Neuronal stem cell (in vitro differentiated cells): ENCODE measurements around the gene NSG2.

Experiments
- DNase-seq: peaks from one replicate; pipeline ENCODE4 v3.0.0-alpha.2; 2013; ENCODE audit warnings: low spot score
- H2AFZ ChIP-seq: one replicate; pipeline ENCODE4 v1.6.1; 2013; ENCODE audit warnings: mild to moderate bottlenecking, low read length, inconsistent platforms
- H2AK5ac ChIP-seq: 2 replicates; pipeline ENCODE4 v1.6.1; 2013; ENCODE audit warnings: low read depth, mild to moderate bottlenecking, inconsistent platforms, low read length, moderate library complexity, mixed read lengths
- H2BK120ac ChIP-seq: 2 replicates; pipeline ENCODE4 v1.6.1; 2013; ENCODE audit warnings: low read depth, mild to moderate bottlenecking, inconsistent platforms, low read length, moderate library complexity, mixed read lengths
- H2BK12ac ChIP-seq: one replicate; pipeline ENCODE4 v1.6.1; 2013; ENCODE audit warnings: low read length, inconsistent platforms
- H2BK15ac ChIP-seq: 2 replicates; pipeline ENCODE4 v1.6.1; 2013; ENCODE audit warnings: mild to moderate bottlenecking, low read length, inconsistent platforms, mixed read lengths
- H2BK5ac ChIP-seq: one replicate; pipeline ENCODE4 v1.6.1; 2013; ENCODE audit warnings: inconsistent platforms, mild to moderate bottlenecking, low read length, moderate library complexity
- H3K14ac ChIP-seq: one replicate; pipeline ENCODE4 v1.6.1; 2013; ENCODE audit warnings: low read length, inconsistent platforms
- H3K18ac ChIP-seq: 2 replicates; pipeline ENCODE4 v1.6.1; 2013; ENCODE audit warnings: low read length, inconsistent platforms
- H3K23ac ChIP-seq: 2 replicates; pipeline ENCODE4 v1.6.1; 2013; ENCODE audit warnings: low read depth, mild to moderate bottlenecking, mixed read lengths, low read length, inconsistent platforms; ENCODE audit not compliant: poor library complexity
- H3K27ac ChIP-seq: replicated peaks from 3 replicates; pipeline ENCODE4 v1.5.1; 2013; ENCODE audit warnings: low read length, inconsistent platforms
- H3K27me3 ChIP-seq, 3 experiments: 2 replicates each; pipeline ENCODE4 v1.6.1; 2013; ENCODE audit warnings: low read length in 3 of 3, mild to moderate bottlenecking in 2 of 3, inconsistent platforms in 1 of 3, low read depth in 1 of 3, mixed read lengths in 1 of 3, moderate library complexity in 1 of 3; ENCODE audit not compliant: control insufficient read depth in 3 of 3, insufficient read depth in 3 of 3
- H3K36me3 ChIP-seq, 2 donors: replicated peaks in 1 of 2; 2 replicates each; pipeline ENCODE4 v1.6.1; 2013; ENCODE audit warnings: low read length in 2 of 2; ENCODE audit not compliant: control insufficient read depth in 2 of 2, insufficient read depth in 2 of 2
- H3K4ac ChIP-seq: 2 replicates; pipeline ENCODE4 v1.6.1; 2013; ENCODE audit warnings: inconsistent platforms, mild to moderate bottlenecking, low read length, moderate library complexity
- H3K4me1 ChIP-seq, 2 donors: 1 replicate in 1 of 2; 2 replicates in 1 of 2; pipeline ENCODE4 v1.6.1; 2013; ENCODE audit warnings: low read length in 2 of 2, low read depth in 1 of 2; ENCODE audit not compliant: control insufficient read depth in 2 of 2, insufficient read depth in 1 of 2
- H3K4me2 ChIP-seq: one replicate; pipeline ENCODE4 v1.6.1; 2013; ENCODE audit warnings: mild to moderate bottlenecking, low read length, inconsistent platforms; ENCODE audit not compliant: insufficient read depth, poor library complexity, severe bottlenecking
- H3K4me3 ChIP-seq, 2 donors: 2 replicates each; pipeline ENCODE4 v1.5.1; 2013; ENCODE audit warnings: low read length in 2 of 2, mild to moderate bottlenecking in 2 of 2, inconsistent platforms in 1 of 2, moderate library complexity in 1 of 2
- H3K79me1 ChIP-seq: one replicate; pipeline ENCODE4 v1.6.1; 2013; ENCODE audit warnings: low read depth, mild to moderate bottlenecking, inconsistent platforms, low read length, moderate library complexity
- H3K9ac ChIP-seq: one replicate; pipeline ENCODE4 v1.6.1; 2013; ENCODE audit warnings: mild to moderate bottlenecking, low read depth, low read length, inconsistent platforms; ENCODE audit not compliant: poor library complexity
- H3K9me3 ChIP-seq, 2 donors: replicated peaks in 1 of 2; 2 replicates each; pipeline versions ENCODE3 to v1.6.1; 2013; ENCODE audit warnings: low read length in 2 of 2, mild to moderate bottlenecking in 2 of 2, inconsistent platforms in 1 of 2, low read depth in 1 of 2, mixed read lengths in 1 of 2, moderate library complexity in 1 of 2; ENCODE audit not compliant: control insufficient read depth in 2 of 2, insufficient read depth in 1 of 2
- H4K8ac ChIP-seq: one replicate; pipeline ENCODE4 v1.6.1; 2013; ENCODE audit warnings: low read depth, mild to moderate bottlenecking, inconsistent platforms, low read length, moderate library complexity
- H4K91ac ChIP-seq: one replicate; pipeline ENCODE4 v1.6.1; 2013; ENCODE audit warnings: low read length, low read depth, mild to moderate bottlenecking, inconsistent platforms; ENCODE audit not compliant: poor library complexity
- WGBS, 2 donors: extraction: QIAGEN DNeasy Blood & Tissue Kit; methylation state at CpG; one replicate each; pipeline ENCODE4 v1.1.7; 2013; ENCODE audit warnings: missing lambda C conversion rate in 2 of 2, mixed read lengths in 1 of 2; ENCODE audit not compliant: insufficient read length in 2 of 2, insufficient replicate concordance in 1 of 2; ENCODE audit errors: extremely low coverage in 2 of 2; 5-methylcytosine and 5-hydroxymethylcytosine counted together

Gene NSG2

DNA sequence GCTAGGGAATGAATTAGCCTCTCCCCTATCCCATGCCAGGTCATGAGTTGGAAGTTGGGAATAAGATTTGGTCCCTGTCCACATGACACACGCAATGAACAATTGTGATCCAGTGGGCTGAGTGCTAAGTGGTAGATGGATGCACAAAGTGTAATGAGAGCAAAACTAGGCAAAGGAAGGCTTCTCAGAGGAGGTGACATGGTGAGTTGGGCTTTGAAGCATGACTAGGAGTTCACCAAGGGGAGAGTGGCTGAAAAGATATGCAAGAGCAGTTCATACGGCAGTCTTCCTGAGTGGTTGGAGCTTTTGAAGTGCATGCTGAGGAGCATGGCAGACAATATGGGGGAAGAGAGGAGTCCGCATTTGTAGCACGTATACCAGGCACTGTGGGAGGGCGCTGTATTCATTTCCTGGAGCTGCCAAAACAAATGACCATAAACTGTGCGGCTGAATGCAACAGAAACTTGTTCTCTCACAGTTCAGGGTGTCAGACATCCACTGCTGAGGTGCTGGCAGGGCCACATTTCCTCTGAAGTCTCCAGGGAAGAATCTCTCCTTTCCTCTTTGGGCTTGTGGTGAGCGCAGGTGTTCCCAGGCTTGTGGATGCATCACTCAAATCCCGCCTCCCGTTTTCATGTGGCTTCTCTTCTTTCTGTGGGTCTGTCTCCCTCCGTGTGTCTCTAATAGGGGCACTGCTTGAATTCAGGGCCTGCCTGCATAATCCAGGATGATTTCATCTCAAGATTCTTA, 49.5 kb downstream of the NSG2 start:
- peak overlapping the region; percentile 0 for H2AK5ac ChIP-seq
- H3K4ac ChIP-seq: no peak overlapping the region
- H2BK120ac ChIP-seq: no peak overlapping the region
- no peak overlapping the region for H3K4me2 ChIP-seq
- WGBS, 2 donors: no CpG with 5 or more reads among the region's 10 CpGs
- no peak overlapping the region for H3K4me3 ChIP-seq
- H3K9ac ChIP-seq: peak overlapping the region; percentile 44
- peaks cover 0 to 3% (median 3%) of the 10 kb centered on the region in 3 experiments for H3K27me3 ChIP-seq
- H3K4me1 ChIP-seq: peaks cover 0 to 3% of the 10 kb centered on the region in 2 donors
- no peaks in the 10 kb centered on the region for H3K36me3 ChIP-seq
- no peak overlapping the region for H2BK5ac ChIP-seq
- H4K91ac ChIP-seq: no peak overlapping the region
- no peak overlapping the region for H3K18ac ChIP-seq
- DNase-seq: no peak
- H2BK15ac ChIP-seq: no peak overlapping the region
- H4K8ac ChIP-seq: no peak overlapping the region
- no peak overlapping the region for H3K27ac ChIP-seq
- H3K9me3 ChIP-seq: no peaks in the 10 kb centered on the region
- H2BK12ac ChIP-seq: no peak overlapping the region
- H3K23ac ChIP-seq: no peak overlapping the region
- no peak overlapping the region for H2AFZ ChIP-seq
- H3K79me1 ChIP-seq: no peaks in the 10 kb centered on the region
- no peak overlapping the region for H3K14ac ChIP-seq

DNA sequence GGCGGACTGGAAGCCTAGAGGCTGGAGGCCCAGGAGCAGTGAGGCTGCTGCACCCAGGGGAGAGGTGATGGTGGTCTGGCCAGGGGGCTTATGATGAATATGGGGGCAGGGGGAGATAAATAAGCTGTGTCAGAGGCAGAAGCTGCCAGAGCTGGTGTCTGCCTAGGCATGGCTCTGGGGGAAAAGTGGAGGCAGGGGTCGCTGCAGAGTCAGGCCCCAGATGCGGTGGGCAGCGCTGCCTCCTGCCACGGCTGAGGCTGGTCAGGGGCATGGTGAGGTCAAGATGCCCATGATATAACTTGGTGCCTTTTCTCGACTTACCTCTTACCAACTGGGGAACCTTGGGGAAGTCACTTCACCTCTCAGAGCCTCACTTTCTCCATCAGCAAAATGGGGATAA, 51.1 kb downstream of the NSG2 start:
- H3K9ac ChIP-seq: peak overlapping the region; percentile 39
- no peak overlapping the region for H3K23ac ChIP-seq
- no CpG with 5 or more reads among the region's 6 CpGs for WGBS, 2 donors
- no peak overlapping the region for H2AFZ ChIP-seq
- H3K36me3 ChIP-seq: no peaks in the 10 kb centered on the region
- no peak overlapping the region for H2BK5ac ChIP-seq
- no peak overlapping the region for H3K4ac ChIP-seq
- H3K14ac ChIP-seq: no peak overlapping the region
- H3K4me1 ChIP-seq: no peaks in the 10 kb centered on the region
- no peaks in the 10 kb centered on the region for H3K79me1 ChIP-seq
- H4K8ac ChIP-seq: no peak overlapping the region
- no peaks in the 10 kb centered on the region for H3K9me3 ChIP-seq
- H3K27me3 ChIP-seq: peaks cover 0 to 3% (median 3%) of the 10 kb centered on the region in 3 experiments
- H2BK15ac ChIP-seq: peak overlapping the region; percentile 70
- no peak overlapping the region for H3K4me3 ChIP-seq
- H3K4me2 ChIP-seq: no peak overlapping the region
- peak overlapping the region; percentile 20 for H2AK5ac ChIP-seq
- DNase-seq: no peak
- no peak overlapping the region for H3K18ac ChIP-seq
- no peak overlapping the region for H2BK12ac ChIP-seq
- H4K91ac ChIP-seq: no peak overlapping the region
- H3K27ac ChIP-seq: no peak overlapping the region
- no peak overlapping the region for H2BK120ac ChIP-seq

DNA sequence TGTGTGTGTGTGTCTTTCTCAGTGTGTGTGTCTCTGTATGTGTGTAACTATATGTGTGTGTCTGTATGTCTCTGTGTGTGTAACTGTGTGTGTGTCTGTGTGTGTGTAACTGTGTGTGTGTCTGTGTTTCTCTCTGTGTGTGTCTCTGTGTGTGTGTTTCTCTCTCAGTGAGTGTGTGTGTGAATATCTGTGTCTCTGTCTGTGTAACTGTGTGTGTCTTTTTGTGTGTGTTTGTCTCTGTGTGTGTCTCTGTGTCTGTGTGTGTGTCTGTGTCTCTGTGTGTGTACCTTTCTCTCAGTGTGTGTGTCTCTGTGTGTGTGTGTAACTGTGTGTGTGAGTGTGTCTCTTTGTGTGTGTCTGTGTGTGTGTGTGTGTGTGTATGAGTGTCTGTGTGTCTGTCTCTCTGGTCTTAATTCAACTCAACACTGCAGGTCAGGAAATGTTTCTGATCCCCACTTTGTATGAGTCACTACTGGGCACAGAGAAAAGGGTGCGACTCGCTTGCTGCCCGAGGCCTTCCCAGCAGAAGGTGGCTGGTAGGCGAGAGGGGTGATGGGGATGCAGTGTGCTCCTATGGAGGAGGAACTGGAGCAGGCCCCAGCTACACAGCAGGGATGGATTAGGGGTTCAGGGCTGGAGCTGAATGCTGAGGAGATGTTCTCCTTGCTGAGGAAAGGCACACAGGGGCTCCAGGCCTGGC, 52.1 kb downstream of the NSG2 start:
- no peaks in the 10 kb centered on the region for H3K9me3 ChIP-seq
- peak overlapping the region; percentile 18 for H2BK15ac ChIP-seq
- no peaks in the 10 kb centered on the region for H3K79me1 ChIP-seq
- no peak overlapping the region for H3K4ac ChIP-seq
- no peak overlapping the region for H3K14ac ChIP-seq
- no peak overlapping the region for H3K27ac ChIP-seq
- no peak overlapping the region for H2AFZ ChIP-seq
- H3K4me3 ChIP-seq: no peak overlapping the region
- H2BK12ac ChIP-seq: no peak overlapping the region
- H2AK5ac ChIP-seq: no peak overlapping the region
- no peak overlapping the region for H2BK5ac ChIP-seq
- no peaks in the 10 kb centered on the region for H3K4me1 ChIP-seq
- no peak overlapping the region for H4K91ac ChIP-seq
- H3K27me3 ChIP-seq: peaks cover 0 to 3% (median 3%) of the 10 kb centered on the region in 3 experiments
- H3K4me2 ChIP-seq: no peak overlapping the region
- peak overlapping the region; percentile 5 for H3K23ac ChIP-seq
- H2BK120ac ChIP-seq: no peak overlapping the region
- no peak for DNase-seq
- WGBS, 2 donors: no CpG with 5 or more reads among the region's 4 CpGs
- H3K9ac ChIP-seq: no peak overlapping the region
- H3K36me3 ChIP-seq: no peaks in the 10 kb centered on the region
- peak overlapping the region; percentile 2 for H3K18ac ChIP-seq
- H4K8ac ChIP-seq: no peak overlapping the region

- WGBS, 2 donors: no CpG with 5 or more reads among the region's 15 CpGs
- Histone ChIP-seq H2AFZ (no peak overlapping the region), H2BK120ac (no peak overlapping the region), H3K79me1 (no peaks in the 10 kb centered on the region), H2BK12ac (no peak overlapping the region), H3K36me3 (no peaks in the 10 kb centered on the region), H4K8ac (no peak overlapping the region), H3K14ac (no peak overlapping the region), H2BK5ac (no peak overlapping the region), H3K4me3 (no peak overlapping the region), H3K9me3 (no peaks in the 10 kb centered on the region), H3K18ac (no peak overlapping the region), H3K4ac (no peak overlapping the region), H2BK15ac (no peak overlapping the region), H2AK5ac (no peak overlapping the region), H3K27ac (no peak overlapping the region), H3K4me1 (no peaks in the 10 kb centered on the region), H4K91ac (no peak overlapping the region), H3K9ac (no peak overlapping the region), H3K4me2 (no peak overlapping the region), H3K27me3 (peaks cover 0 to 3% (median 3%) of the 10 kb centered on the region in 3 experiments), H3K23ac (no peak overlapping the region)
- no peak for DNase-seq
These were observed 53.2 kb downstream of the NSG2 start for GRCh38 chr5:174098694-174099093.
